Neural progenitor cell (in vitro differentiated cells): ENCODE data around the gene KCNMA1.

Experiments
- CTCF ChIP-seq: fragments of 200-600 bp; sonication (generic); IDR thresholded peaks from 2 replicates; pipeline ENCODE4 v1.5.1; 2017; ENCODE audit warnings: antibody characterized with exemption, mild to moderate bottlenecking
- EZH2 ChIP-seq: fragments of 200-600 bp; sonication (generic); IDR thresholded peaks from 2 replicates; pipeline ENCODE4 v1.6.1; 2017; ENCODE audit warnings: antibody characterized with exemption, mild to moderate bottlenecking, moderate library complexity

- TF ChIP-seq EZH2 (no peak), CTCF (no peak)
Observed at GRCh38 chr10:77647543-77648293, 10.1 kb upstream of the KCNMA1 start.
